ACC112 (cell line): ENCODE measurements around the gene GRIK4.

Experiments used
- H2AFZ ChIP-seq: fragments of 200-600 bp; sonication (generic); one replicate; pipeline ENCODE4 v1.6.0; 2017; ENCODE audit warnings: antibody characterized with exemption, low read length; ENCODE audit not compliant: unreplicated experiment
- H3K27ac ChIP-seq: fragments of 200-600 bp; sonication (generic); 2 replicates; pipeline ENCODE4 v1.5.1; 2014; ENCODE audit warnings: low read depth, mild to moderate bottlenecking, antibody characterized with exemption, low read length, moderate library complexity
- H3K27me3 ChIP-seq: fragments of 200-600 bp; sonication (generic); 2 replicates; pipeline ENCODE4 v1.6.1; 2014; ENCODE audit warnings: mild to moderate bottlenecking, antibody characterized with exemption, low read length, moderate library complexity, mixed read lengths; ENCODE audit not compliant: insufficient read depth
- H3K36me3 ChIP-seq: fragments of 200-600 bp; sonication (generic); 2 replicates; pipeline ENCODE4 v1.6.1; 2016; ENCODE audit warnings: mild to moderate bottlenecking, antibody characterized with exemption, low read length, moderate library complexity, mixed read lengths; ENCODE audit not compliant: insufficient read depth
- H3K4me1 ChIP-seq: fragments of 200-600 bp; sonication (generic); one replicate; pipeline ENCODE4 v1.6.1; 2016; ENCODE audit warnings: low read length, mixed read lengths; ENCODE audit not compliant: insufficient read depth, unreplicated experiment, control insufficient read depth
- H3K4me3 ChIP-seq: fragments of 200-600 bp; sonication (generic); 2 replicates; pipeline ENCODE4 v1.5.1; 2014; ENCODE audit warnings: mild to moderate bottlenecking, low read depth, low read length
- H3K79me2 ChIP-seq: fragments of 200-600 bp; sonication (generic); one replicate; pipeline ENCODE4 v1.6.0; 2016; ENCODE audit warnings: low read length; ENCODE audit not compliant: control insufficient read depth, unreplicated experiment, insufficient read depth

Gene GRIK4

DNA sequence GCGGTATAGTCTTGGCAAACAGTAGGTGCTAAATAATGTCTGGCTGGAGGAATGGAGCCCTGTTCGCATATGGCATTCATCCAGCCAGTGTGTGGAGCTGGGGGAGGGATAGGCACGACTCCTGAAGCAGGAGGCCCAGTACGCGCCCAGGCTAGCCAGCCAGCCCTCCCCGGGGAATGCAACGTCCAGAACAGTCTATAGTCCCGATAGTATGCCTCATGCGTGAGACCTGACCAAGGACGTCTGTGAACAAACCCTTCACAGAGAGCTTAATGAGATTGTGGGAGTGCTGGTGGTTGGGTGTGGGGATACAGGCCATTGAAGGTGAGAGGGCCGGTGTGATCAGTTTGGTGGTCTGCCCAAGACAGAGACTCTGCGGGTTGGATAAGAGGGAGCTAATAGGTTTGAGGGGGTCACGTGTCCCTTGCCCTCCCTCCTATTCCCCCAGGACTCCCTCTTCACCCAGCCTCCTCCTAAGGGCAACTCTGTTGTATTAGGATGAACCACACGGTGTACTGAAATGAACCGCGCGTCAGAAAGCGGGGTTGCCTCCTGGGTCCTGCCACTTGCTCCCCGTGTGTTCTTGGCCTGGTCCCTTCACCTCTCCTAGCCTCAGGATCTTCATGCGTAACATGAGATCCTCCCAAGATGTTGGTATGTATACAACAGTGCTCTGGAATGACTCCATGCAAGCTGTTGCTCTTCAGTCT lies 987 bp upstream of the GRIK4 start:
- peaks cover 69% of the 10 kb centered on the region for H3K27me3 ChIP-seq

DNA sequence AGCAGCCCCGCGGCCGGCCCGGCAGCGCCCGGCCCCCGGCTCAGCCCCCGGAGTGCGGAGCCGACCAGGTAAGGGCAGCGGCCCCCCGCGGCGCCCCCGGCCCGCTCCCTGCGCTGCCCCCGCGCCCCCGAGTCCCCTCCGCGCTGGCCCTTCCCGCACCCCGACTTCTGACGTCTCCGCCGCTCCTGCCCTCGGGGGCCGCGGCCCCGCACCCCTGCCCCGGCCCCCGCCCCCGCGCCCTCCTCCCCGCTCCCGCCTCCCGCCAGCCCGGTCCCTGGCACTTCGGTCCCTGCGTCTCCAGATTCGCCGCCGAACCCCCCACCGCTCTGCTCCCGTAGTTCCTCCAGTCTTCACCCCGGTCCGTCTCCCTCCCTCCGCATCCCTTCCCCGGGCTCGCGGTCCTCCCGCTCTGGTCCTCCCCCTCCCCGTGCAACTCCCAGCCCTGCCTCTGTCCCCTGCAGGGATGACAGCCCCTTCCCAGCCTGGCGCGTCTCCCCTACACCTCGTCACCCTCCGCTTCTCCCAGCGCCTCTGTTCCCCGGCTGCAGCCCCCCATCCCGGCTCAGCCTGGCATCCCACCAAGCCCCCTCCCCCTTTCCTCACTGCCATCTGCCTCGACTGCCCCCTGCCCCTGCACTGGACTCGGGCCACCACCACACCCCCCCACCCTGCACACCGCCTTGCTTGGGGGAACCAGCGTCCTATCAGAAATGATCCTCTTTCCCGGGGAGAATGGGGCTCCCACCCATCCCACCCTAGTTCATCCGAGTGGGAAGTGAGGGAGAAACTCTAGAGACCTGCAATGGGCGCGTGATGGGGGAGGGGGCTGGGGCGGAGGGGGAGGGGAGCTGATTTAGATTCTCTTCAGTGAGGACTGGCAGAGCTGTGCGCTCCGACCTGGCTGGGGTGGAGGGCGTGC lies 531 bp downstream of the GRIK4 start:
- H3K4me3 ChIP-seq: no peak overlapping the region
- peak overlapping the region; percentile 38 for H2AFZ ChIP-seq
- H3K79me2 ChIP-seq: no peaks in the 10 kb centered on the region
- no peak overlapping the region for H3K27ac ChIP-seq
- H3K36me3 ChIP-seq: no peaks in the 10 kb centered on the region
- H3K4me1 ChIP-seq: no peaks in the 10 kb centered on the region
- peaks cover 58% of the 10 kb centered on the region for H3K27me3 ChIP-seq

More for the DNA sequence above, 987 bp upstream of the GRIK4 start:
- H3K4me1 ChIP-seq: no peaks in the 10 kb centered on the region
- no peaks in the 10 kb centered on the region for H3K79me2 ChIP-seq
- H2AFZ ChIP-seq: no peak overlapping the region
- no peak overlapping the region for H3K4me3 ChIP-seq
- no peaks in the 10 kb centered on the region for H3K36me3 ChIP-seq
- no peak overlapping the region for H3K27ac ChIP-seq

DNA sequence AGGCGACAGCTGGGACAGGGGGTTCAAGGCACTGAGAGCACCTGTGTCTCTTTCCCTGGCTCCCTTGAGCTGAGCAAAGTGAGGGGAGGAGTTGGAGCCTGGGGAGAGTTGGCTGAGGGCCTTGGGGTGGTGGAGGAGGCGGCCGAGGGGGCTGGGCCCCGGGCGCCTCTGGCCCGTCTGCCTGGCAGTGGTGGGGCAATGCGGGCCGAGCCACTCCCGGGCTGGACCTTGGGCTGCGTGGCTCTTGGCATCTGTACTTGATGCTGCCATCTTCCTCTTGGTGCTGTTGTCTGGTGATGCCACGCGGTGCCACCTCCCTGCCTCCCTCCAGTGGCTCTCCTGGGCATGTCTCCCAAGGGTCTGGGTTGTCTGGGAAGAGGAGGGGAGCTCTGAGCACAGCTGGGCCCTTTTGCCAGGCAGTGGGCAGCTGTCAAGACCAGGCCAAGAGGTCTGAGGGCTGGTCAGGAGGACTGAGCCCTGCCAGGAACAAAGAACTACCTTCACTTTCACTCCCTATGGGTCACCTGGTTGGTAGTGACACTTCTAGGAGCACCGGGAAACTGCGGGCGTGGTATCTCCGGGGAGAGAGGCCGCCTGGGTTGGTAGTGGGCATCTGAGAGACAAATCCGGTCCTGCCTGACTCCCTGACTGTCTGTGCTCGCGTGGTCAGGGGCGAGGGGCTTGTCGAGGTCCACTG lies 1.3 kb downstream of the GRIK4 start:
- no peaks in the 10 kb centered on the region for H3K4me1 ChIP-seq
- H3K36me3 ChIP-seq: no peaks in the 10 kb centered on the region
- no peaks in the 10 kb centered on the region for H3K79me2 ChIP-seq
- H3K4me3 ChIP-seq: no peak overlapping the region
- H3K27me3 ChIP-seq: peaks cover 52% of the 10 kb centered on the region
- H2AFZ ChIP-seq: no peak overlapping the region
- no peak overlapping the region for H3K27ac ChIP-seq

DNA sequence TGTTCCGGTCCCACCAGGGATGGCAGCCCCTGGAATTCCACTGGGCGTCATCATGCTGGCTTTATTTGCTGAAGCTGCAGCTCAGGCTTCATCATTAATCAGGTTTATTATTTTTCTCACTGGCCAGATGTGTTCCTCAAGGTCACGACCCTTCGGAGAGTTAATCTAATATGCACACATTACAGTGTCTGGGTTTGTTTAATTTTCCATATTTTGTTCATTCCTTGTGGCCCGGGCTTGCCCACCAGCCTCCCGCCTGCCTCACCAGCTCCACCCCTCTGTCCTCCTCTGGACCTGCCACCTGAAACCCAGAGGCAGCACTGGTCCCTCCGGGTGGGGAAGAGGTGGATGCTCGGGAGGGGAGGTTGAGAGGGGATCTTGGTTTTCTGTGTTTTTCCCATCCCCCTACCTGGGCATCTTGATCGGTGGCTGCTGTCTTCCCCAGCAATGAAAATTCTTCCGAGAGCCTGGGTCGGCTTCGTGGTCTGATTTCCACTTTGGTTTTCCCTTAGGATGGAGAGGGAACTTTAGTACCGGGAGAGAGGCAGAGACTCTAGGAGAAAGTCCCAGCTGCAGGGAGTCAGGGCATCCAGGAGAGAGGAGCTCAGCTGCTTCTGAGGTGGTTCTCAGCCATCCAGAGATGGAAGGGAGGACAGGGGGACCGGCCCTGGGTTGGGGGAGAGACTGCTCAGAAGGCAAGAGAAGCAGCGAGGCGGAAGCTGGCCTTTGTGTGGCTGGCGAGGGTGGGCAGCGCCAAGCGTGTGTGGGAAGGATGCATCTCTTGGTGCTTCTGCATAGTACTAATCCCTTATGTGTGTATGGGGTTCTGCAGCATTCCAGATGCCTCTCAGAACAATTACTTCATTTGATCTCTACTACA lies 2.1 kb downstream of the GRIK4 start:
- Histone ChIP-seq H3K4me1 (no peaks in the 10 kb centered on the region), H3K27ac (no peak overlapping the region), H3K27me3 (peaks cover 47% of the 10 kb centered on the region), H3K36me3 (no peaks in the 10 kb centered on the region), H3K79me2 (no peaks in the 10 kb centered on the region), H2AFZ (no peak overlapping the region), H3K4me3 (no peak overlapping the region)

DNA sequence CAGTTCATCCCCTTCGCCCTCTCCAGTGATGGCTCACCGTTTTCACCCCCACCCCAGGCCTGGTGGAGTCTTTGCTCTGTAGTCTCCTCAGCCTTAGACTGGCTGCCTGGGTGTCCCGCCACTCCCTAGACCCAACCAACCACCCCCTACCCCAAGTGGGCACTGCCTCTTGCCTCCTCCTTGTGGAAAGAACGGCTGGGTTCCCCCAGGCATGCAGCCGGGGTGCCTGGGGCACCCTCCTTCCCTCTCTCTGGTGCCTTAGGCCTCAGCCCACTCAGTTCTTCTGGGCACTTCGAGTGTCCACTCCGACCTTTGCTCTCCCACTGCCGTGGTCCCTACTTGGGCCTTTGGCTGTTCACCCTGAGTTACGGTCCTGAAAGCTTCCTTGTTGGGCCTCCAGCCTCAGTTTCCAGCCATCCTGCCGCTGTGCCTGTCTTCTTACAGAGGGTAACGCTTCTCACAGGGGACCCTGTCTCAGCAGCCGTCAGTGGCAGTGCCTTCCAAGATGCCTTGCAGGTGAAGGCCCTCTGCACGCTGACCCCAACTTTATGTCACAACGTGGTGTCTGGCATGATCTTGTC lies 3.1 kb downstream of the GRIK4 start:
- no peak overlapping the region for H3K27ac ChIP-seq
- H3K36me3 ChIP-seq: no peaks in the 10 kb centered on the region
- no peaks in the 10 kb centered on the region for H3K4me1 ChIP-seq
- H2AFZ ChIP-seq: no peak overlapping the region
- no peaks in the 10 kb centered on the region for H3K79me2 ChIP-seq
- H3K27me3 ChIP-seq: peaks cover 37% of the 10 kb centered on the region
- H3K4me3 ChIP-seq: no peak overlapping the region

DNA sequence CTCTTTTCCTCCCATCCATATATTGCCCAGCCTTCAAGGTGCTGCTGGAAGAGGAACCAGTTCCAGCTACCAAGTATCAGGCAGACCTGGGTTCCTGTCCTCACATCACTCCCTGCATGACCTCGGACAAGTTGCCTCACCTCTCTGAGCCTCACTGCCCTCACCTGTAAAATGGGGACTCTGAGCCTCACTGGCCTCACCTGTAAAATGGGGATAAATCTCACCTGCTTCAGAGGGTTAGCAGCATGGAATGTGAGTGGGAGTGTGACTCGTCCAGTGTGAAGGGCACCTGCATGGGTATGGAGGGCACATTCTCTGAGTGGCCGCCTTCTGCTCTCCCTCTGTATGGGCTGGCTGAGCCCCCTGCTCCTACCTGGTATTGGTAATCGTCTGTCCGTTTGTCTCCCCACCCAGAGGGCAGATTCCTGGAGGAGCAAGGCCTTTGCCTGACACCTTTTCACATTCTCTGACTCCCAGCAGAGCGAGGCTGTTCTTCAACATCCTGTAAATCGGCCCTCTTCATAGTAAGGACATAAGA lies 3.7 kb downstream of the GRIK4 start:
- Histone ChIP-seq H2AFZ (no peak overlapping the region), H3K27me3 (peaks cover 31% of the 10 kb centered on the region), H3K79me2 (no peaks in the 10 kb centered on the region), H3K36me3 (no peaks in the 10 kb centered on the region), H3K27ac (no peak overlapping the region), H3K4me1 (no peaks in the 10 kb centered on the region), H3K4me3 (no peak overlapping the region)

DNA sequence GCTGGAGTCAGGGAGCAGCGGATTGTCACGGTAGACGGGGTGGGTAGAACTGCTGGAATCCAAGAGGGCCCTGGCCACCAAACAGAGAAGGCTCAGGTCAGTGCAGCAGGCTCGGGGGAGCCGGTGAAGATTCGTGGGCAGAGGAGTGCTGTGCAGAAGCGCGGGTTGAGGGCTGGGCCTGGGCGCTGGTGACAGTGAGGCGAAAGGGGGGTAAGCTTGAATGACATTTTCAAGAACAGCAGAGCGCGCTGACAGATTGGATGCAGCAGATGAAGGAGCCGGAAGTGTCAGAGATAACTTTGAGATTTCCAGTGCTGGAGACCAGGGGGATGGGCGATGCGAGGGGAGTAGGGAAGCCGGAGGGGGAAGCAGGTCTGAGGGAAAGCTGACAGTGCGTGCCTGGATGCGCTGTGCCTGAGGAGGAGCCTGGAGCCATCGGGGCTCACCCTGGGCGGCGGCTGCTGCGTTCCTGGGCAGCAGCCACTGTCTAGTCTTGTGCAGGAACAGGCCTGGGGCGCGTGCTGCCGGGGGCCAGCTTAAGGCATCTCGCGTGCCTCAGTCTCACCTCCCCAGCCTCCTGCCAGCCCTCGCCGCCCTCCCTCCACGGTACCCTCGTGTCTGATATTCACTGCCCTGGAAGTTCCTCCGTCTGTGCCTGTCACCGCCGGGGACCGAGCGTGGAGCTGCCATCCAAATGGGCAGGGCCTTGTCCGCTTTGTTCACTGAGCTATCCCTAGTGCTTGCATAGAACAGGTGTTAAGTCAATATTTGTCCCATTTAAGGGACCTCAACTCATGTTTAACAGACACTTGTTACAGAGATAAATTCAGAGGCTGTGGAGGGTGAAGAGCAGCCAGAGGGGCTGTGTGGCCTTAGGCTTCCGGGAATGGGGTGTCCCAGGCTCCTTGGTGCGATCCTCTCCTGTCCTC lies 5.2 kb downstream of the GRIK4 start:
- Histone ChIP-seq H3K4me3 (no peak overlapping the region), H3K79me2 (no peaks in the 10 kb centered on the region), H3K36me3 (no peaks in the 10 kb centered on the region), H3K27me3 (peaks cover 26% of the 10 kb centered on the region), H3K27ac (no peak overlapping the region), H3K4me1 (no peaks in the 10 kb centered on the region), H2AFZ (no peak overlapping the region)

DNA sequence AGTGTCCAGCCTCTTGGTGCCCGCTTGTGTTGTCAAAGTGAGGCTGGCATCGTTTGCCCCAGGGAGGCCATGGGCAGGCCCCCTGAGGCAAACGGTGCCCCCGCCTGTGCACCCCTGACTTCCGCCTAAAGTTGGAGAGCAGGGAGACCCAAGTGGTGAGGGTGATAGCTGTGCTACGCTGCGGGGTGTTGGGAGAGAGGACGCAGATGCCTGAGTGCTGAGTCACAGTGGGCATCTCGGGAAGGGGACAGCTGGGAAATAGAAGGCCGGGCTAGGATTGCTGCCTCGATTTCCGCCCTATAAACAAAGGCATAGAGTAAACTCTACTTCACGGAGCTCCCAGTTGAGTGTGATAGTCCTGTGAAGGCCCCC lies 5.8 kb downstream of the GRIK4 start:
- no peaks in the 10 kb centered on the region for H3K79me2 ChIP-seq
- peaks cover 25% of the 10 kb centered on the region for H3K27me3 ChIP-seq
- no peaks in the 10 kb centered on the region for H3K4me1 ChIP-seq
- H3K36me3 ChIP-seq: no peaks in the 10 kb centered on the region
- H3K27ac ChIP-seq: no peak overlapping the region
- H3K4me3 ChIP-seq: no peak overlapping the region
- no peak overlapping the region for H2AFZ ChIP-seq

DNA sequence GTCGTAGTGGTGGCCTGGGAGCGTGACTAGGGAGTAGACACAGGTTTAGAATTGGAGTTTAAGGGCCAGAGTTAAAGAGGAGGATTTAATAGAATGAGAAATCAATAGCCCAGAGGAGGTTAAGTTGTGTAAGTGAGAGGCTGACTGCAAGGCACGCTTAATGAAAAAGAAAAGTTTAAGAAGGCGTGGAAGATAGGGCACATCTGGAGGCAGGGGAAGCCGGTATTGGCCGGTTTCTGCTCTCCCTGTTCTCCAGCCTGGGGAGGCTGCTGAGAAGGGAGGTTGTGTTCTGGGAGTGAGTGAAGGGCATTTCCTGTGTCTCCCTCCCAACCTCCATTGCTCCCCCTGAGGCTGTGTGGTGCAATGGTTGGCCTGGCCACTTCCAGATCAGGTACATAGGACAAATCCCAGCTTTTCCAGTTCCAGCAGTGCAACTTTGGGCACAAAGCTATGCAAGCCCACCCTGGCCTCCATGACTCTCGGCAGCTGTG lies 6.3 kb downstream of the GRIK4 start:
- Histone ChIP-seq H3K79me2 (no peaks in the 10 kb centered on the region), H3K27me3 (peaks cover 22% of the 10 kb centered on the region), H3K4me3 (no peak overlapping the region), H3K4me1 (no peaks in the 10 kb centered on the region), H2AFZ (no peak overlapping the region), H3K36me3 (no peaks in the 10 kb centered on the region), H3K27ac (no peak overlapping the region)
